Thoracic aorta (tissue), 2 donors: Measurements from ENCODE around the gene HIP1R. TPM values are rescaled to one million over a fixed set of nuclear protein-coding genes. Genes with fewer than 3 reads are reported as not detected.
A peak's percentile ranks its signal among the peaks of the same experiment; 100 is the strongest.

Source experiments
- ATAC-seq: fragments of 150-250 bp; one replicate; pipeline ENCODE4 v1.8.0; 2017; ENCODE audit warnings: low read depth; ENCODE audit not compliant: insufficient number of reproducible peaks, low FRiP score
- DNase-seq: peaks from one replicate; pipeline ENCODE4 v3.0.0-alpha.2; 2020; ENCODE audit warnings: low spot score
- H3K27ac ChIP-seq, 2 donors: fragments of 200-600 bp; sonication (generic); 1 replicate in 1 of 2; 2 replicates in 1 of 2; pipeline ENCODE4 v1.5.1; 2016; ENCODE audit warnings: mild to moderate bottlenecking in 2 of 2, moderate library complexity in 2 of 2
- H3K27me3 ChIP-seq: fragments of 200-600 bp; sonication (generic); replicated peaks from 2 replicates; pipeline ENCODE4 v1.6.0; 2016; ENCODE audit warnings: mild to moderate bottlenecking; ENCODE audit not compliant: insufficient read depth
- H3K36me3 ChIP-seq: fragments of 200-600 bp; sonication (generic); one replicate; pipeline ENCODE4 v1.5.1; 2016
- H3K4me1 ChIP-seq, 2 donors: fragments of 200-600 bp; sonication (generic); 1 replicate in 1 of 2; 2 replicates in 1 of 2; pipeline versions ENCODE4 v1.5.1 to v1.6.0; 2016; ENCODE audit warnings: low read depth in 2 of 2, mild to moderate bottlenecking in 1 of 2; ENCODE audit not compliant: control insufficient read depth in 1 of 2
- H3K4me3 ChIP-seq: fragments of 200-600 bp; sonication (generic); 2 replicates; pipeline ENCODE4 v1.5.1; 2016; ENCODE audit warnings: mild to moderate bottlenecking
- H3K9me3 ChIP-seq: fragments of 200-600 bp; sonication (generic); 2 replicates; pipeline ENCODE4 v1.5.1; 2016
- total RNA-seq, 2 donors: library from RNA; depleted of rRNA; stranded (reverse); fragments of >200 nt; gene quantifications; one replicate each; pipeline versions ENCODE4 v1.1.0 to v1.2.3, GENCODE V29; 2016
- TF ChIP-seq, protein P1 (sequence below): fragments of 200-600 bp; sonication (generic); IDR thresholded peaks from one replicate; pipeline ENCODE4 v1.5.1; 2019; ENCODE audit warnings: antibody characterized with exemption

Gene HIP1R
- total RNA-seq, 2 donors from 2014 or later: 109 to 131 TPM

DNA sequence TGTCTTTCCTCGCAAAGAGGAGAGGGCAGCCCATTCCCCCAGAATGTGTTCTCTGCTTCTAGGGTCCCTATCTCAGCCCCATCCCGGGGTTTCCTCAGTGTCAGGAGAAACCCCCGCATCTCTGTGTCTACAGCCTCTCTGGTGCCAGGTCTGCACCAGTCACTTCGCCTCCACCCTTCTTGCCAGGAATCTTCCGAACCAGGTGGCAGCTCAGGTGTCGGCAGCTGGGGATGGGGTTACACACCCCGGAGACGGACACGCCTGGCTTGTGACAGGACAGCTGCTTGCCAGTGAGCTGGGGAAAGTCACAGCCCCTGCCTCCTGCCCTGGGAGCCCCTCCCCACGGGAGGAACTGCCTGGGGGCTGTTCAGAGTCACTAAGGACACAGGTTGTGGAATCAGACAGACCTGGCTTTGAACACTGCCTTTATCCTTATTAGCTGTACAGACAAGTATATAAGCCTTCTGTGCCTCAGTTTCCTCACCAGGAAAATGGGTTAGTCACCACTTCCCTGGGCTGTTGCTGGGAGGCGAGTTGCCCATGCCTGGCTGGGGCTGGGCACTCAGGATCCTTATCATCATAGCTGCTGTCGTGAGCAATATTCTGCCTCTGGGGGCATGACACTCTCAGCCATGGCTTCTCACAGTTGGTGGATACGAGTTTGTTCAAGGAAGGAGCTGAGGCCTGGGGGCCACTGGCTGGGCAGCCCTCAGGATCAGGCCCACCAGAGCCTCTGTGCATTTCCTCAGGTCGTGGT is 10.8 kb downstream of the HIP1R start:
- Histone ChIP-seq H3K4me3 (no peak overlapping the region), H3K27ac (no peak overlapping the region), H3K27me3 (no peaks in the 10 kb centered on the region), H3K36me3 (peaks cover 10% of the 10 kb centered on the region), H3K9me3 (no peaks in the 10 kb centered on the region), H3K4me1 (peaks cover 25 to 42% of the 10 kb centered on the region in 2 donors)
- TF ChIP-seq, protein P1, sequence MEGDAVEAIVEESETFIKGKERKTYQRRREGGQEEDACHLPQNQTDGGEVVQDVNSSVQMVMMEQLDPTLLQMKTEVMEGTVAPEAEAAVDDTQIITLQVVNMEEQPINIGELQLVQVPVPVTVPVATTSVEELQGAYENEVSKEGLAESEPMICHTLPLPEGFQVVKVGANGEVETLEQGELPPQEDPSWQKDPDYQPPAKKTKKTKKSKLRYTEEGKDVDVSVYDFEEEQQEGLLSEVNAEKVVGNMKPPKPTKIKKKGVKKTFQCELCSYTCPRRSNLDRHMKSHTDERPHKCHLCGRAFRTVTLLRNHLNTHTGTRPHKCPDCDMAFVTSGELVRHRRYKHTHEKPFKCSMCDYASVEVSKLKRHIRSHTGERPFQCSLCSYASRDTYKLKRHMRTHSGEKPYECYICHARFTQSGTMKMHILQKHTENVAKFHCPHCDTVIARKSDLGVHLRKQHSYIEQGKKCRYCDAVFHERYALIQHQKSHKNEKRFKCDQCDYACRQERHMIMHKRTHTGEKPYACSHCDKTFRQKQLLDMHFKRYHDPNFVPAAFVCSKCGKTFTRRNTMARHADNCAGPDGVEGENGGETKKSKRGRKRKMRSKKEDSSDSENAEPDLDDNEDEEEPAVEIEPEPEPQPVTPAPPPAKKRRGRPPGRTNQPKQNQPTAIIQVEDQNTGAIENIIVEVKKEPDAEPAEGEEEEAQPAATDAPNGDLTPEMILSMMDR: no peak
- DNase-seq: no peak
- no peak for ATAC-seq

DNA sequence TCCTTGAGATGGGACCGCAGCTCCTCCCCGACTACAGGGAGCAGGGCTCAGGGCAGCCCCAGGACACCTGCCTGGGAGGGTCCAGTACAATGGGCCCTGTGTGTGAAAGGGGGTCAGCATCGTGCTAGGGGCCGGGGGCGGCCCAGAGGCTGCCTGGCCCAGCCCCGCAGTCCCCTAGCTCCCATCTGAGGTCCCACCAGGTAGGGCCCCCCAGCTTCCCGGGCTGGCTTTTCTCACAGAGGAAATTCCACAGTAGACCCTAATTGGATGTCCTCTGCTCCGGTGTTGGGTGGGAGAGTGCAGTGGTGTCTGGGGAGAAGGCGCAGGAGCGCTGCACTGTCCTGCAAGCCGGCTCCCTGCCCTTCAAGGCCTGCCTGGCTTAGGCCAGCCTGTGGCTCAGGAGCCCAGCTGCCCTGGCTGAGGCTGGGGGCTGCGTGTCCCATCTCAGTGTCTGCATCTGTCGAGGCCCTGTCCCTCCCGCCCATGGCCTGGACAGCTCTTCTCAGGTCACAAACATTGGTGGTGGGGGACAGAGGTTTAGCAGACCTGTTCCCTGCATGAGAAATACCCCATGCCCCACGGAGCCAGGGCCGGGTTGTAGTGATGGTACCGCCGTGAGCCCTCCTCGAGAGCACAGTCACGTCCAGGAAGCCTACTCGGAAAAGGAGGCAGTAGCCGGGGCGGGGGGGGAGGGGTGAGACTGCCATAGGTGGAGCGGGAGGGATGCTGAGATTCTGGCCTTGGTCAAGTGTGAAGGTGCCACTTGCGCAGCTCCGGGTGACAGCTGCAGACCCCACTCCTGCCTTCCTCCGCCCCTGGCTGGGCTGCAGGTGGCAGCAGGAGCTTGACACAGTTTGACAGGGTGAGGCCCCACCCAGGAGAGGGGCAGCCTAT is 11.6 kb downstream of the HIP1R start:
- peaks cover 10% of the 10 kb centered on the region for H3K36me3 ChIP-seq
- no peak for DNase-seq
- peaks cover 25 to 41% of the 10 kb centered on the region in 2 donors for H3K4me1 ChIP-seq
- TF ChIP-seq, protein P1: no peak
- H3K9me3 ChIP-seq: no peaks in the 10 kb centered on the region
- no peak overlapping the region for H3K27ac ChIP-seq
- H3K4me3 ChIP-seq: no peak overlapping the region
- no peaks in the 10 kb centered on the region for H3K27me3 ChIP-seq
- ATAC-seq: no peak

DNA sequence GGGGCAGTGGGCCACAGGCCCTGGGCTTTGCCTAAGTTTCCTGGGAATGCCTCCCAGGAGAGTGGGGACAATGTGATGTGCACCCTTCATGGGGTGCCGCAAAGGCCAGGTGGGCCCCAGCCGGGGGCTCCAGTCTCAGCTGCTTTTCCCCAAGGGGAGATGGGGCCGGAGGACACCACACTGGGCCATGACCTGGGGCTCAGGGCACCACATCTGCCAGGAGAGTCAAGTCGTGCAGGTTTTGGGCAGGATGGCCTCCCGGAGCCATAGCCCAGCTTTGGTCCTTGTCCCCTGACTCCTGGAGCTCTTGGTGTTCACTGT is 12.2 kb downstream of the HIP1R start:
- Histone ChIP-seq H3K27ac (no peak overlapping the region), H3K36me3 (peaks cover 10% of the 10 kb centered on the region), H3K4me3 (no peak overlapping the region), H3K27me3 (no peaks in the 10 kb centered on the region), H3K4me1 (peaks cover 26 to 42% of the 10 kb centered on the region in 2 donors), H3K9me3 (no peaks in the 10 kb centered on the region)
- no peak for DNase-seq
- ATAC-seq: no peak
- TF ChIP-seq, protein P1: no peak

DNA sequence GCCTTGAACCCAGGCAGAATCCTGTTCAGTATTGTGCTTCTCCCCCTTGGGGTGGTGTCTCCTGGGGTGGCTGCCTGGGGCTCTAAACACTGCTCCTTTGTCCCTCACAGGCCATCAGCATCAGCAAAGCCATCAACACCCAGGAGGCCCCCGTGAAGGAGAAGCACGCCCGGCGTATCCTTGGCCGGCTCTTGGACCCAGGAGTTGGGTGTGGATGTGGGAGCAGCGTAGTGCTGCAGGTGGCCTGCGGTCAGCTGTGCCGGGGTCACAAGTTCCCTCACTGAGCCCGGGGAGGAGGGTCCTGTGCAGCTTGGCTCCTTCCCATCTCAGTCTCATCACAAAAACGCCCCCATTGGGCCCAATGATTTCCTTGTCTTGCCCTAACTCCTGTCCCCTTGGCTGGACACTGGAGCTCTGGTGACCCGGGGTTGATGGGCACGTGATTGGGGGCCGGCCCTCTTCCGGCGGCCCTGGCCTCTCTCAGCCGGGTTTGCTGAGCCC is 12.7 kb downstream of the HIP1R start:
- DNase-seq (no peak), ATAC-seq (no peak)
- Histone ChIP-seq H3K9me3 (no peaks in the 10 kb centered on the region), H3K36me3 (peaks cover 10% of the 10 kb centered on the region), H3K27me3 (no peaks in the 10 kb centered on the region), H3K27ac (peak overlapping the region in 1 of 2 donors; percentile 49), H3K4me1 (peaks cover 27 to 42% of the 10 kb centered on the region in 2 donors), H3K4me3 (no peak overlapping the region)
- TF ChIP-seq, protein P1: no peak
